ENCODE results near the gene GMPPA. TPM values are rescaled to one million over a fixed set of nuclear protein-coding genes. Genes with fewer than 3 reads are reported as not detected.
A peak's percentile ranks its signal among the peaks of the same experiment; 100 is the strongest.

GMPPA gene
- total and polyA plus RNA-seq, 5 donors from 2014 or later = 17.2 to 35.1 (median 25.9) TPM

DNA sequence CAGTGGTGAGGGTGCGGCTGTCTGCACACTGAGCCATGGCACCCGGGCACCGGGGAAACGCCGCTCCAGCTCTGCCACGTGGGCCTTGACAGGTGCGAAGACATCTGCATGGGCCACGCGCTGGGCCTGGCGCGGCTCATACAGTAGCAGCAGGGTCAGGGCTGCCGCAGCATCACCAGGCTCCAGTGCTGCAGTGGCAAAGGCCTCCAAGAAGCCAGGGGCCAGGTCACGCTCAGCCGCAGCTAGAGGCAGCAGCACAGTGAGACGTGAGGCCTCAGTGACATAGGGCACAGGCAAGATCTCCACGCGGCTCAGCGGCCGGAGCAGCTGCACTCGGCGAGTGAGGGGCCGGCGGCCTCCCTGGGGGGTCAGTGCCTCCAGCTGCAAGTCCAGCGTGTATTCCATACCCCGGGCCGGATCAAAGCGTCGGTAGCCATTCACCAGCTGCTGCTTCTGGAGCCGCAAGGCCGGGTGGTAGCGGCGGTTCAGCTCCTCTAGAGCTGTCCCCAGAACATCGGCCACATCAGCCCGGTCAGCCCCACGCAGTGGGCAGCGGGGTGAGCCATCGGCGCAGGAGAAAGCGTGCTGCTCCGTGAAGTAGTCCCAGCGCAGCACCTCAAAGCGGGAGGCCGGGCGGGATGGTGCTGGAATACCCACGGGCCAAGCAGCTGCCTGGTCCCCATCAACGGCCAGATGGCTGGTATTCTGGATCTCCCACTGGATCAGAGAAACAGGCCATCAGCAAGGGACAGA lies 41.4 kb downstream of the GMPPA start:
- Mint-ChIP-seq H3K36me3 (no peaks in the 10 kb centered on the region), H3K27me3 (peaks cover 14% of the 10 kb centered on the region), H3K4me3 (no peak overlapping the region), H3K27ac (no peak overlapping the region), H3K4me1 (peaks cover 0 to 32% (median 19%) of the 10 kb centered on the region in 4 donors), H3K9me3 (peaks cover 0 to 1% (median 0%) of the 10 kb centered on the region in 7 donors)
- H3K36me3 ChIP-seq (ENCODE audit: control insufficient read depth, insufficient read depth, low read length) = no peaks in the 10 kb centered on the region
- no peak overlapping the region for H3K27ac ChIP-seq (ENCODE audit: insufficient read depth, low read length, poor library complexity, severe bottlenecking)
- H3K9me3 ChIP-seq (ENCODE audit: control insufficient read depth in 2 of 2, low read length in 2 of 2) = no peaks in the 10 kb centered on the region
- no peak overlapping the region for H3K4me3 ChIP-seq (ENCODE audit: low read depth, low read length)
- ATAC-seq (ENCODE audit: low read depth in 2 of 2) = no peak
- DNase-seq = no peak
- H3K4me1 ChIP-seq (ENCODE audit: control insufficient read depth, insufficient read depth, low read length, poor library complexity, severe bottlenecking) = peaks cover 19% of the 10 kb centered on the region
- H3K27me3 ChIP-seq (ENCODE audit: control insufficient read depth, insufficient read depth, low read length) = no peaks in the 10 kb centered on the region

DNA sequence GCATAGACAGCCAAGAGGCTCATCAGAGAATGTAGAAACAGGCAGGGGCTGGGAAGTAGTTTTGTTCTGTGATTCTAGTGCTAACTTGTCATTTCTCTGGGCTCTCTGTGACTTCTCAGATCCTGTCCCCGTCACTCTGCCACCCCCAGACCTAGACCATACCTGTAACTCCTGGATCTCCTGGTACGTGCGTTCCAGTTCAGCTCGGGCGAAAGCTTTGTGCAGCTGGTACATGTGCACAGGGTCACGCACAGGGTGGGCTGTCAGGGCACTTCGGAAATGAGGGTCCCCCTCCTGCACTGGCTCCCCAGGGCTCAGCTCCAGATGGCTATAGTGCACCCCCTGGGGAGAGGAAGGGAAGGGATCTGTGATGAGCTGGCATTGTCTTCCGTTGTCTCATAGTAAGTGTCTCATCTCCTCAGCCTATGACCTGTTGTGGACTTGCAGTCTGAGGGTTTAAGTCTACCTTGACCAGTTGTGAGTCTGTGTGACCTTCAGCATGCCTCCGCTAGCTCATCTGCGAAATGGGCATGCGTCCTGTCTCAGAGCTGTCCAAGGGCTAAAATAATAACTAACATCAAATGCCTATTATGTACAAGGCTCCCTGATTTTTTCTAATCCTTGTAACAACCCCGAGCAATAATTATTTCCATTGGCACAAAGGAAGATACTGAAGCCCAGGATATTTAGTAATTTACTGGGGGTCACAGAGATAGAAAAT lies 42.3 kb downstream of the GMPPA start:
- ATAC-seq (ENCODE audit: low read depth in 2 of 2) = no peak
- Histone ChIP-seq H3K27ac (ENCODE audit: insufficient read depth, low read length, poor library complexity, severe bottlenecking) (no peak overlapping the region), H3K4me1 (ENCODE audit: control insufficient read depth, insufficient read depth, low read length, poor library complexity, severe bottlenecking) (peaks cover 19% of the 10 kb centered on the region), H3K4me3 (ENCODE audit: low read depth, low read length) (peak overlapping the region; percentile 53), H3K36me3 (ENCODE audit: control insufficient read depth, insufficient read depth, low read length) (no peaks in the 10 kb centered on the region), H3K27me3 (ENCODE audit: control insufficient read depth, insufficient read depth, low read length) (no peaks in the 10 kb centered on the region), H3K9me3 (ENCODE audit: control insufficient read depth in 2 of 2, low read length in 2 of 2) (no peaks in the 10 kb centered on the region)
- Mint-ChIP-seq H3K36me3 (no peaks in the 10 kb centered on the region), H3K4me1 (peaks cover 0 to 32% (median 19%) of the 10 kb centered on the region in 4 donors), H3K27ac (no peak overlapping the region), H3K9me3 (peaks cover 0 to 3% (median 0%) of the 10 kb centered on the region in 7 donors), H3K27me3 (peaks cover 14% of the 10 kb centered on the region), H3K4me3 (peak overlapping the region; percentile 47 to 90 (median 76))
- DNase-seq = no peak

DNA sequence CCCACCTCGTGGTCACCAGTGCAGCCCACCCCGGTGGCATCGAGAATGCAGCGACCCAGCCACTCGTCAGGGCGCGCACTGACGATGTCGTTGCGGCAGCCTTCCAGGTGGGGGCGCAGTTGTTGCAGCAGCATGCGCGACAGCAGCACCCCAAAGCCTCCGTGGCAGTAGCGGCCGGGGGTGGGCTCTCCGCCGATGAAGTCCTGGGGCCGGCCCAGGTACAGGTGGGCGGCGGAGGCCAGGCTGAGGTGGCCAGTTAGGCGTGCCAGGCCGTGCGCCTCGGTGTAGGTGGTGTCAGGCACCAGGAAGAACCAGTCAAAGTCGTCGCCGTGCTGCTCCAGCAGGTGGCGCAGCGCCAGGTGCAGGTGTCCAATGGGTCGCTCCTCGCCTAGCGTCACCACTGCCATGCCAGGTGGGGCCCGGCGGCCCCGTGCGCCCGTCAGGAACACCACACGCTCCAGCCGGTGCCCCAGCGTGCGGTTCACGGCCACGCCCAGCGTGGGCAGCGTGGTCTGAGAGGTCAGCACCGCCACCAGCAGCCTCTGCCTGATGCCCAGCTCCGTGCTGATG lies 43.0 kb downstream of the GMPPA start:
- H3K36me3 ChIP-seq (ENCODE audit: control insufficient read depth, insufficient read depth, low read length) = no peaks in the 10 kb centered on the region
- peak; percentile 78 to 90 (median 89) for DNase-seq
- H3K9me3 ChIP-seq (ENCODE audit: control insufficient read depth in 2 of 2, low read length in 2 of 2) = no peaks in the 10 kb centered on the region
- H3K27ac Mint-ChIP-seq = peak overlapping the region in 2 of 3 donors; percentile 55 to 83
- H3K4me3 ChIP-seq (ENCODE audit: low read depth, low read length) = peak overlapping the region; percentile 53
- H3K4me1 Mint-ChIP-seq = peaks cover 0 to 34% (median 19%) of the 10 kb centered on the region in 4 donors
- peaks cover 19% of the 10 kb centered on the region for H3K4me1 ChIP-seq (ENCODE audit: control insufficient read depth, insufficient read depth, low read length, poor library complexity, severe bottlenecking)
- no peaks in the 10 kb centered on the region for H3K36me3 Mint-ChIP-seq
- H3K27me3 Mint-ChIP-seq = peaks cover 14% of the 10 kb centered on the region
- peak overlapping the region; percentile 61 to 90 (median 76) for H3K4me3 Mint-ChIP-seq
- no peaks in the 10 kb centered on the region for H3K27me3 ChIP-seq (ENCODE audit: control insufficient read depth, insufficient read depth, low read length)
- peaks cover 0 to 3% (median 0%) of the 10 kb centered on the region in 7 donors for H3K9me3 Mint-ChIP-seq
- H3K27ac ChIP-seq (ENCODE audit: insufficient read depth, low read length, poor library complexity, severe bottlenecking) = no peak overlapping the region
- peak; percentile 40 to 50 for ATAC-seq (ENCODE audit: low read depth in 2 of 2)

DNA sequence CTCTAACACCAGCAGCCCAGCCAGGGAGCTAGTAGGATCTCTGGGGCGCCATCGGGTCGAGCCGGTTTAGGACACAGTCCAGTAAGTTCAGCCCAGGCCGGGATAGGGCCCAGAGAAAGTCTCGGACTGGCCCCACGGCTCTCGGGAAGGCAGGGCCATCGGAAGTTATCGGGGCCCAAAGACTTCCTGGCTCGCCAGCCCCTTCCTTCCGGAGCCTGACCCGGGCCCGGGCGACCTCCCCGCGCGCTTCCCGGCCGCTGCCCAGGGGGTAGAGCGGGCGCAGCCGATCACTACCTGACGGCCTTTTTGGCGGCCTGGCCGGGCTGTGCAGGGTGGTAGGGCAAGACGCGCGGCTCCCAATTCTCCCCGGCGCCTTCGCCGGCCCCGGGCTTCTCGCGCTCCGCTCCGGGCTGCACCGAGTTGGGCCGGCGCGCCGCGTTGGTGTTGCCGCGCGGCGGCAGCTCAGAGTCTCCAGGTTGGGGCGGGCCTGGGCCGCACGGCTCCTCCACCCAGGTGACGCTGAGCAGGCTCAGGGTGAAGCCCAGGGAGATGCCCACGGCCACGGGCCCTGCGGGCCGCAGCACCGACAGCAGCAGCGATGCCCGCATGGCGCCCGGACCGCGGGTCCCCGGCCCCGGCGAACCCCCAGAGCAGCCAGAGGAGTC lies 44.4 kb downstream of the GMPPA start:
- H3K9me3 Mint-ChIP-seq = peaks cover 0 to 3% (median 0%) of the 10 kb centered on the region in 7 donors
- Histone ChIP-seq H3K36me3 (ENCODE audit: control insufficient read depth, insufficient read depth, low read length) (no peaks in the 10 kb centered on the region), H3K27me3 (ENCODE audit: control insufficient read depth, insufficient read depth, low read length) (no peaks in the 10 kb centered on the region), H3K4me1 (ENCODE audit: control insufficient read depth, insufficient read depth, low read length, poor library complexity, severe bottlenecking) (peaks cover 19% of the 10 kb centered on the region), H3K27ac (ENCODE audit: insufficient read depth, low read length, poor library complexity, severe bottlenecking) (peak overlapping the region; percentile 70), H3K9me3 (ENCODE audit: control insufficient read depth in 2 of 2, low read length in 2 of 2) (no peaks in the 10 kb centered on the region), H3K4me3 (ENCODE audit: low read depth, low read length) (peak overlapping the region; percentile 69)
- no peaks in the 10 kb centered on the region for H3K36me3 Mint-ChIP-seq
- peak overlapping the region; percentile 21 to 90 (median 83) for H3K27ac Mint-ChIP-seq
- DNase-seq (peak in 2 of 3 donors; percentile 18 to 61), ATAC-seq (ENCODE audit: low read depth in 2 of 2) (peak; percentile 46 to 54)
- peaks cover 14% of the 10 kb centered on the region for H3K27me3 Mint-ChIP-seq
- H3K4me1 Mint-ChIP-seq = peaks cover 0 to 34% (median 19%) of the 10 kb centered on the region in 4 donors
- peak overlapping the region; percentile 87 to 90 (median 88) for H3K4me3 Mint-ChIP-seq

DNA sequence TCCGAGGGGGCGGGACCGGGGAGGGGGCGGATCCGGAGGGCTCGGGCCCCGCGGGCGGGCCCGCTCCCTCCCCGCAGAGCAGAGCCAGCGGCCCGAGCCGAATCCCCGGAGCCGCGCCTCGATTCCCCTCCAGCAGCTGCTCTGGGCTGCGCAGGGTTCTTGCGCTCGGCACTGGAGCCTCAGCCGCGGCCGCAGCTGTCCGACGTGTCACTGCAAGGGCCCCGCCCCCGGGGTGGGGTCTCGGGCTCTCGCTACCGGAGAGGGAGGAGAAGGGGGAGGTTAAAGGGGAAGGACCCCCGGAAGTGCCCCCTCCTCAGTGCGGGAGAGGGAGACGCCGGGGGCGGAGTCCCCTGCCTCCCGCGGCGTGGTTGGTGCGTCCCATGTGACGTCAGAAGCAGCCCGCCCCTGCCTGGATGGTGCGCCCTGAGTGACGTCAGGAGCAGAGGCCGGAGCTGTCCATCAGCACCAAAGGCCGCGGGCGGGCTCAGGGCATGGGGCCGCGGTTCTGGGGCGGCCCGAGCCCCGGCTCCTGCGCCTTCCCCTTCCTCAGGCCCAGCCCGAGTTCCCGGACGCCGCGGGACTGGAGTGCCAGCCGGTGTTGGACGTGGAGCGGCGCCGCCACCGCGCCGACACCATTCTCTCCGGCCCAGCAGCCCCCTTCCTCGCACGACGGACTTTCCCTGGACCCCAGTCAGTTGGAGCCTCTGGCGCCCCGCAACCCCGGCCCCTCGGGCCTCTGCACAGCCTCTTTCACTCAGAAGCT lies 45.1 kb downstream of the GMPPA start, which contains the start of the genes CHPF and TMEM198:
Gene CHPF (minus strand): TSS at position 214 of the 763 bp plus-strand sequence. CDS start 271 bp downstream, outside the sequence.
Gene TMEM198 (plus strand): TSS at position 433 of the 763 bp plus-strand sequence. CDS start 700 bp downstream, outside the sequence.
- H3K4me1 ChIP-seq (ENCODE audit: control insufficient read depth, insufficient read depth, low read length, poor library complexity, severe bottlenecking) = peaks cover 19% of the 10 kb centered on the region
- peak within 1 kb of the TSS; percentile 69 for H3K4me3 ChIP-seq (ENCODE audit: low read depth, low read length)
- ATAC-seq (ENCODE audit: low read depth in 2 of 2) (peak; percentile 70 to 73), DNase-seq (peak; percentile 87 to 92 (median 89))
- Mint-ChIP-seq H3K4me1 (peaks cover 0 to 34% (median 19%) of the 10 kb centered on the region in 4 donors), H3K36me3 (no peaks in the 10 kb centered on the region), H3K27me3 (peaks cover 21% of the 10 kb centered on the region), H3K4me3 (peak within 1 kb of the TSS; percentile 87 to 94 (median 88)), H3K27ac (peak within 1 kb of the TSS; percentile 84 to 93 (median 89)), H3K9me3 (peaks cover 0 to 7% (median 0%) of the 10 kb centered on the region in 7 donors)
- no peaks in the 10 kb centered on the region for H3K36me3 ChIP-seq (ENCODE audit: control insufficient read depth, insufficient read depth, low read length)
- peak within 1 kb of the TSS; percentile 70 for H3K27ac ChIP-seq (ENCODE audit: insufficient read depth, low read length, poor library complexity, severe bottlenecking)
- H3K27me3 ChIP-seq (ENCODE audit: control insufficient read depth, insufficient read depth, low read length) = no peaks in the 10 kb centered on the region
- no peaks in the 10 kb centered on the region for H3K9me3 ChIP-seq (ENCODE audit: control insufficient read depth in 2 of 2, low read length in 2 of 2)

DNA sequence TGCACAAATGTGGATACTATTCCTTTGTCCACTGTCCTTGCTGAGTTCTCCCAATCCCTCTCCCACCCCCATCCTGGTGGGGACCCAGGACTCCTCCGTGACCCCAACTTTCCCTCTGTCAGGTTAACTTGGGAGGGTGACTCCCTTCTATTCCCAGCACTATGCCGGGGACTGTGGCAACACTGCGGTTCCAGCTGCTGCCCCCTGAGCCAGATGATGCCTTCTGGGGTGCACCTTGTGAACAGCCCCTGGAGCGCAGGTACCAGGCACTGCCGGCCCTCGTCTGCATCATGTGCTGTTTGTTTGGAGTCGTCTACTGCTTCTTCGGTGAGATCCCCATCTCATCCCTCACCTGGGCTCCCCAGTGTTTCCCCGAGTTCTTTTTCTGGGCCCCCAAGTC lies 45.9 kb downstream of the GMPPA start:
- ATAC-seq (ENCODE audit: low read depth in 2 of 2) (no peak), DNase-seq (no peak)
- H3K27ac Mint-ChIP-seq = peak overlapping the region; percentile 84 to 93 (median 89)
- peaks cover 0 to 34% (median 19%) of the 10 kb centered on the region in 4 donors for H3K4me1 Mint-ChIP-seq
- Histone ChIP-seq H3K27ac (ENCODE audit: insufficient read depth, low read length, poor library complexity, severe bottlenecking) (no peak overlapping the region), H3K4me1 (ENCODE audit: control insufficient read depth, insufficient read depth, low read length, poor library complexity, severe bottlenecking) (peaks cover 19% of the 10 kb centered on the region), H3K9me3 (ENCODE audit: control insufficient read depth in 2 of 2, low read length in 2 of 2) (no peaks in the 10 kb centered on the region), H3K4me3 (ENCODE audit: low read depth, low read length) (no peak overlapping the region), H3K27me3 (ENCODE audit: control insufficient read depth, insufficient read depth, low read length) (no peaks in the 10 kb centered on the region), H3K36me3 (ENCODE audit: control insufficient read depth, insufficient read depth, low read length) (no peaks in the 10 kb centered on the region)
- peaks cover 0 to 9% (median 0%) of the 10 kb centered on the region in 7 donors for H3K9me3 Mint-ChIP-seq
- peaks cover 27% of the 10 kb centered on the region for H3K27me3 Mint-ChIP-seq
- peak overlapping the region; percentile 82 to 94 (median 86) for H3K4me3 Mint-ChIP-seq
- H3K36me3 Mint-ChIP-seq = no peaks in the 10 kb centered on the region
